Endothelial cell (in vitro differentiated cells): ENCODE measurements around the gene DMD. TPM values are rescaled to one million over a fixed set of nuclear protein-coding genes. Genes with fewer than 3 reads are reported as not detected.

Experiments used
- DNase-seq: peaks from one replicate; pipeline ENCODE4 v3.0.0; 2021; ENCODE audit warnings: low spot score
- H3K27ac Mint-ChIP-seq: one replicate; pipeline ENCODE4 v1.8.0; 2021; ENCODE audit warnings: mixed read lengths, inconsistent platforms; ENCODE audit not compliant: unreplicated experiment
- H3K27me3 Mint-ChIP-seq: one replicate; pipeline ENCODE4 v1.8.0; 2021; ENCODE audit warnings: mild to moderate bottlenecking, moderate library complexity, mixed read lengths, inconsistent platforms; ENCODE audit not compliant: unreplicated experiment
- H3K36me3 Mint-ChIP-seq: one replicate; pipeline ENCODE4 v1.8.0; 2021; ENCODE audit warnings: mild to moderate bottlenecking, low read depth, mixed read lengths, inconsistent platforms; ENCODE audit not compliant: unreplicated experiment
- H3K4me1 Mint-ChIP-seq: one replicate; pipeline ENCODE4 v1.8.0; 2021; ENCODE audit warnings: mild to moderate bottlenecking, mixed read lengths, inconsistent platforms; ENCODE audit not compliant: unreplicated experiment
- H3K4me3 Mint-ChIP-seq: one replicate; pipeline ENCODE4 v1.8.0; 2021; ENCODE audit warnings: mild to moderate bottlenecking, mixed read lengths, inconsistent platforms; ENCODE audit not compliant: unreplicated experiment
- H3K9me3 Mint-ChIP-seq: one replicate; pipeline ENCODE4 v1.8.0; 2021; ENCODE audit warnings: mixed read lengths, inconsistent platforms; ENCODE audit not compliant: unreplicated experiment
- CTCF ChIP-seq: fragments of 200-600 bp; sonication (generic); IDR thresholded peaks from one replicate; pipeline ENCODE4 v1.5.0; 2021; ENCODE audit warnings: antibody characterized with exemption; ENCODE audit not compliant: unreplicated experiment
- total RNA-seq: library from RNA; stranded (reverse); fragmentation: NEBNext Ultra II Directional; extraction: Animal tissue kit (Norgen Biotek cat#: 25700); gene quantifications from one replicate; pipeline ENCODE4 v1.2.1, GENCODE V29; 2021; ENCODE audit not compliant: unreplicated experiment

The DMD gene
- total RNA-seq, 1 donor from 2014 or later = 5.5 TPM

- TF ChIP-seq CTCF = no peak
- peaks cover 4% of the 10 kb centered on the region for H3K36me3 Mint-ChIP-seq
- H3K9me3 Mint-ChIP-seq = no peaks in the 10 kb centered on the region
- no peaks in the 10 kb centered on the region for H3K27me3 Mint-ChIP-seq
- H3K4me3 Mint-ChIP-seq = no peak overlapping the region
- no peak overlapping the region for H3K27ac Mint-ChIP-seq
- no peaks in the 10 kb centered on the region for H3K4me1 Mint-ChIP-seq
- DNase-seq = no peak
Observed at GRCh38 chrX:31199056-31199839, 2012.1 kb downstream of the DMD start.

DNA sequence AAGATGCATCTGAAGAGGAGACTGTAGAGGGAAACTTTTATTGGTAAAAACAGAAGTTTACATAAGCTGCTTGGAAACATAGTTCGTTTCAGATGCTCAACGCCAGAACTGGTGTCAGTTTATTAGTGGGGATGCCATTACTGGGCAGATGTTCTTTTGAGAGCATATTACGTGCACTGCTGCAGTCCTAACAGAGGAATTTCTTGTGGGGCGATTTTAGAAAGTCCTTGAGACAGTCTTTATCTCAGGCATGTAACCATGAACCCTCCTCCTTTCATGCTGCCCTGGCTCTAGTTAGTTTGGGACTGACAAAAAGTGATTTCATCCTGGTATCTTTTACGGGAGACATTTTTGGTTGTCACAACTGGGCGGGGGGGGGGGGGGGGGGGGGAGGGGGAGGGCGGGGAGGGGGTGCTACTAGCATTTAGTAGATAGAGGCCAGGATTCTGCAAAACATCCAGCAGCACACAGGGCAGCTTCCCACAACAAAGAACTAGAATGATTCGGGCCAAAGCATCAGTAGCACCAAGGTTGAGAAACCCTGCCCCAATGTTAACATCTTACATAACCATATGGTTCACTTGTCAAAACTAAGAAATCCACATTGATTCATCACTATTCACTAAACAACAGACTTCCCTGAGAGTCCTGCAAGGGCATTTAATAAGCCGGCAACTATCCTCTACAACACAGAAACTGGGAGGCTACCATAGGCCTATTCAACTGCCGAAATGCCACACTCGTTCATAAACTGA lies 2021.0 kb downstream of the DMD start:
- Mint-ChIP-seq H3K4me3 (no peak overlapping the region), H3K9me3 (no peaks in the 10 kb centered on the region), H3K36me3 (no peaks in the 10 kb centered on the region), H3K27ac (no peak overlapping the region), H3K27me3 (peaks cover 2% of the 10 kb centered on the region), H3K4me1 (no peaks in the 10 kb centered on the region)
- DNase-seq = no peak
- no peak for TF ChIP-seq CTCF

GRCh38 chrX:31186693-31187338 lies 2024.5 kb downstream of the DMD start:
- TF ChIP-seq CTCF = no peak
- no peak overlapping the region for H3K4me3 Mint-ChIP-seq
- H3K4me1 Mint-ChIP-seq = no peaks in the 10 kb centered on the region
- no peak overlapping the region for H3K27ac Mint-ChIP-seq
- no peaks in the 10 kb centered on the region for H3K9me3 Mint-ChIP-seq
- H3K27me3 Mint-ChIP-seq = peaks cover 2% of the 10 kb centered on the region
- no peaks in the 10 kb centered on the region for H3K36me3 Mint-ChIP-seq
- DNase-seq = no peak

- DNase-seq = no peak
- no peak overlapping the region for H3K4me3 Mint-ChIP-seq
- H3K27ac Mint-ChIP-seq = no peak overlapping the region
- H3K36me3 Mint-ChIP-seq = no peaks in the 10 kb centered on the region
- H3K27me3 Mint-ChIP-seq = peaks cover 2% of the 10 kb centered on the region
- H3K9me3 Mint-ChIP-seq = no peaks in the 10 kb centered on the region
- TF ChIP-seq CTCF = no peak
- H3K4me1 Mint-ChIP-seq = no peaks in the 10 kb centered on the region
Observed at GRCh38 chrX:31185884-31186283, 2025.5 kb downstream of the DMD start.
